NB4 (cell line): Measurements from ENCODE around the gene FRA10AC1.

ENCODE experiments used
- DNase-seq: peaks from one replicate; pipeline ENCODE4 v3.0.0; 2010; ENCODE audit warnings: low read depth
- H3K4me3 ChIP-seq: one replicate; pipeline ENCODE4 v1.5.1; 2011; ENCODE audit warnings: mild to moderate bottlenecking, low read depth, low read length, moderate library complexity
- MYC ChIP-seq: IDR thresholded peaks from 2 replicates; pipeline ENCODE4 v1.6.1; 2011; ENCODE audit warnings: low read depth, low read length
- POLR2A ChIP-seq: IDR thresholded peaks from 2 replicates; pipeline ENCODE4 v1.6.1; 2011; ENCODE audit warnings: mild to moderate bottlenecking; ENCODE audit not compliant: insufficient read length; ENCODE audit errors: extremely low read depth
- TF ChIP-seq, protein P1 (sequence below): IDR thresholded peaks from 2 replicates; pipeline ENCODE4 v1.6.1; 2011; ENCODE audit warnings: low read depth, low read length
- TF ChIP-seq, protein P2 (sequence below): IDR thresholded peaks from one replicate; pipeline ENCODE4 v1.5.1; 2012; ENCODE audit warnings: low read depth, low read length

Gene FRA10AC1, protein sequence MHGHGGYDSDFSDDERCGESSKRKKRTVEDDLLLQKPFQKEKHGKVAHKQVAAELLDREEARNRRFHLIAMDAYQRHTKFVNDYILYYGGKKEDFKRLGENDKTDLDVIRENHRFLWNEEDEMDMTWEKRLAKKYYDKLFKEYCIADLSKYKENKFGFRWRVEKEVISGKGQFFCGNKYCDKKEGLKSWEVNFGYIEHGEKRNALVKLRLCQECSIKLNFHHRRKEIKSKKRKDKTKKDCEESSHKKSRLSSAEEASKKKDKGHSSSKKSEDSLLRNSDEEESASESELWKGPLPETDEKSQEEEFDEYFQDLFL

DNA sequence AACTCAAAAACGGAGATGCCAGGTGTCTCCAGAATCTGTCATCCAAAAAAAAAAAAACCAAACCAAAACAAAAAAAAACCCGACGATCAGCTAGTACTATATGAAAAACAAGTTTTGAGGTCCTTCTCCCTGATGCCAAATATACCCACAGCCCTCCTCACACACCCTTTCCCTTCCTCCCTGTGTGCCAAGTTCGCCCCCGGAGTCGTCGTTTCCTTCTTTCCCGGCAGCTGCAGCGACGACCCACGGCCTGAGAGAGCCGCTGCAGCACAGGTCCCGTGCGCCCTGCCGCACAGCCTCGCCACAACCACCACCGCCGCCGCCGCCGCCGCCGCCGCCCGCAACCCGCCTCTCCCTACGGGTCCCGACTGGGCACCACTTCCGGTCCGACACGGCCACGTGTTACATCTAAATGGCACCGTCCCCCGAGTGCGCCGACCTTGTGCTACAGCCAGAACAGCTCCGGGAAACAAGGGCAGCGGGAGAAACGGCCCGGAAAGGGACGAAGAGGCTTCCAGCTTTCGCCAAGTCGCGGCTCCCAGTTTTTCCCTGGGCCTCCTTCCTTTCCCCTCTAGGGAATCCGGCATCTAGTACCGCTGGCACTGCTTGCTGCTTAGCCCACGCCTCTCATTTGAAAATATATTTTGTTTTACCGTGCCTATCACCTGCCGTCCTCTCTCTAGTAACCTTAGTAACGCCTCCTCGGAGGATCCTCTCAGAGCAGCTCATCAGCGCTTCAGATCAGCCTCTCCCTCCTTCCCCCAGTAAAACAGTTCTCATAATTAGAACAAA is at the start of gene FRA10AC1:
FRA10AC1 (minus strand) TSS at position 383 of the 792 bp plus-strand sequence. CDS start 2,486 bp downstream, outside the sequence.
- peak; percentile 45 for TF ChIP-seq POLR2A
- TF ChIP-seq, protein P1, sequence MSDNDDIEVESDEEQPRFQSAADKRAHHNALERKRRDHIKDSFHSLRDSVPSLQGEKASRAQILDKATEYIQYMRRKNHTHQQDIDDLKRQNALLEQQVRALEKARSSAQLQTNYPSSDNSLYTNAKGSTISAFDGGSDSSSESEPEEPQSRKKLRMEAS, result peak; percentile 99
- TF ChIP-seq, protein P2, sequence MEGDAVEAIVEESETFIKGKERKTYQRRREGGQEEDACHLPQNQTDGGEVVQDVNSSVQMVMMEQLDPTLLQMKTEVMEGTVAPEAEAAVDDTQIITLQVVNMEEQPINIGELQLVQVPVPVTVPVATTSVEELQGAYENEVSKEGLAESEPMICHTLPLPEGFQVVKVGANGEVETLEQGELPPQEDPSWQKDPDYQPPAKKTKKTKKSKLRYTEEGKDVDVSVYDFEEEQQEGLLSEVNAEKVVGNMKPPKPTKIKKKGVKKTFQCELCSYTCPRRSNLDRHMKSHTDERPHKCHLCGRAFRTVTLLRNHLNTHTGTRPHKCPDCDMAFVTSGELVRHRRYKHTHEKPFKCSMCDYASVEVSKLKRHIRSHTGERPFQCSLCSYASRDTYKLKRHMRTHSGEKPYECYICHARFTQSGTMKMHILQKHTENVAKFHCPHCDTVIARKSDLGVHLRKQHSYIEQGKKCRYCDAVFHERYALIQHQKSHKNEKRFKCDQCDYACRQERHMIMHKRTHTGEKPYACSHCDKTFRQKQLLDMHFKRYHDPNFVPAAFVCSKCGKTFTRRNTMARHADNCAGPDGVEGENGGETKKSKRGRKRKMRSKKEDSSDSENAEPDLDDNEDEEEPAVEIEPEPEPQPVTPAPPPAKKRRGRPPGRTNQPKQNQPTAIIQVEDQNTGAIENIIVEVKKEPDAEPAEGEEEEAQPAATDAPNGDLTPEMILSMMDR, result peak; percentile 49
- peak; percentile 96 for TF ChIP-seq MYC
- H3K4me3 ChIP-seq, result peak within 1 kb of the TSS; percentile 88

DNA sequence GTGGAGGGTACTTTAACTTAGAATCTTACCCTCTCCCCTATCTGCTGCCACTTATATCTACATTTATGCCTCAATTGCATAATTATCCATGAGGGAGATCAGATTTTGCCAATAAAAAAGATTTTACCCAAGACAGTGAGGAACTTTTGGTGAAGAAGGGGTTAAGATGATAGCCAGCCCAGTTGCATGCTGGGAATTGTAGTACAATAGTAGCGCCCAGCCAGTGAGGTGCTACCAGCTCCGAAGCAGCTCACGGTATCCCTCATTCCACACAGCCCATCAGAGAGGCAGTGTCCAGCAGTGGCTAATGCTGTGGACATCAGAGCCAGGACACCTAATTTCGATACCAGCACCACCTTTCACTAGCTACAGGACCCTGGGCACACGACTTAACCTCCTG is 49.4 kb upstream of the FRA10AC1 start:
- TF ChIP-seq POLR2A (no peak), MYC (no peak)
- TF ChIP-seq, protein P2, result no peak
- TF ChIP-seq, protein P1, result no peak
- peak; percentile 24 for DNase-seq
- H3K4me3 ChIP-seq, result no peak overlapping the region

More for the DNA sequence above, at the start of gene FRA10AC1:
- DNase-seq, result peak; percentile 98

DNA sequence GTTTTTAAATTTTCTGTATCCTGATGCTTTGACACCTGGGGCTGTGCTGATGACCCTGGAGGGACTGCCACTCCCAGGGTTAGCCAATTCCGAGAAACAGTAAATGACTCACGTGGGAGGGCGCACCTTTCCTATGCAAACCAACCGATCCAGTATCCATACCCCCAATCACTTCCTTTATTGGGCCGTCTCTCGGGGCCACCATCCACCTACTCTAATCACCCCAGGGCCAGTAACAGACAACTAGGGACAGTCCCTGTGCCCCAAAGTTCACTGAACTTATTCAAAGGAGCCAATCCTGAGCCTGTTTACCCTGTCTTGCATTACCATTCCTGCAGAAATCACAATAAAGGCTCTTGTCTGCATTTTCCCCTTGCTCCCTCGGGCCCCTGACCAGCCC is 48.7 kb upstream of the FRA10AC1 start:
- no peak for DNase-seq
- TF ChIP-seq POLR2A (no peak), MYC (no peak)
- TF ChIP-seq, protein P1, result no peak
- TF ChIP-seq, protein P2, result no peak
- H3K4me3 ChIP-seq, result no peak overlapping the region

DNA sequence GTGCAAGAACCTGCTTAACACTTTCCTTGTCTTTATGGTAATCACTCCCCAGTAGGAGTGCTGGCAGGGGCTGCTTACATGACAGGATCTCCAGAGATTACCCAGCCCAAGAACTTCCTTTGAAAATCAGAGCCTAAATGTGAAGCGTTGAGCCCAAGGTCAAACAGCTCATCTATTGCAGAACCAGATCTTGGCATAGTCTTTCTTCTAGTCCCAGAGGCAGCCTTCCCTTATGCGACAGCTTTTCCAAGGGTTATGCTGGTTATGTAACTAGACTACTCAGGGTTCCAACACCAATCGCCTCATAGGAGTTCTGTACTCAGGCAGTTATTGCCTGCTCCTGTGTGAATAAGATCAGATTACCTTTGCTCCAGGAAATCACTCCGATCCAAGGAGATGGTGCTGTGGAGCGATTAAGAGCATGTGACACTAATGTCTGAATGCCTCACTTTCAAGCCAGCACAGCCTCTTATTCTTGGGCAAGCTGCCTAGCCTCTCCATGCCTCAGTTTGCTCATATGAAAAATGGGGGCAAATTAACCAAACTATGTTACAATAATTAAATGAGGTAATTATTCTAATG is 46.9 kb upstream of the FRA10AC1 start:
- no peak overlapping the region for H3K4me3 ChIP-seq
- TF ChIP-seq POLR2A (no peak), MYC (no peak)
- TF ChIP-seq, protein P1, result no peak
- TF ChIP-seq, protein P2, result no peak
- no peak for DNase-seq

DNA sequence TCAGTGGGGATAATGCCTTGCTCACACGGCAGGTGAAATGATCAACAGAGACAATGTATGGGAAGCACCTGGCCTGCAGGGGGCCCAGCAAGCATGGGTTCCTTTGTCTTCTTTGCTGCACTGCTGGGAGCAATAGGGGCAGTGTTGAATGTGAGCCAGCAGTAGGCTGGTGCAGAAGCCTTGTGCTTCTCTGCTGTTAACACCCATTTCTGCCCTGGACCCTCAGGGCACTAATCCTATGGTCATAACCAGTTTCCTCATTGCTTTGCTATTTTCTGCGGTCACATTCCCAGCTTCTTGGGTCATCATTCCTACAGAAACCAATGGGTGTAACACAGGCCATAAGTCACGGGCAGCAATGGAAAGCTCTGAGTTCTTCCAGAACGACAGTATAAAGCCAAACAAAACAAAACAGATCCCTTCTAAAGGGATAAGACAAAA is 44.5 kb upstream of the FRA10AC1 start:
- peak; percentile 8 for DNase-seq
- H3K4me3 ChIP-seq, result no peak overlapping the region
- TF ChIP-seq, protein P1, result no peak
- TF ChIP-seq, protein P2, result peak; percentile 11
